ENCODE measurements around the gene ZNF888.

The ZNF888 gene

DNA sequence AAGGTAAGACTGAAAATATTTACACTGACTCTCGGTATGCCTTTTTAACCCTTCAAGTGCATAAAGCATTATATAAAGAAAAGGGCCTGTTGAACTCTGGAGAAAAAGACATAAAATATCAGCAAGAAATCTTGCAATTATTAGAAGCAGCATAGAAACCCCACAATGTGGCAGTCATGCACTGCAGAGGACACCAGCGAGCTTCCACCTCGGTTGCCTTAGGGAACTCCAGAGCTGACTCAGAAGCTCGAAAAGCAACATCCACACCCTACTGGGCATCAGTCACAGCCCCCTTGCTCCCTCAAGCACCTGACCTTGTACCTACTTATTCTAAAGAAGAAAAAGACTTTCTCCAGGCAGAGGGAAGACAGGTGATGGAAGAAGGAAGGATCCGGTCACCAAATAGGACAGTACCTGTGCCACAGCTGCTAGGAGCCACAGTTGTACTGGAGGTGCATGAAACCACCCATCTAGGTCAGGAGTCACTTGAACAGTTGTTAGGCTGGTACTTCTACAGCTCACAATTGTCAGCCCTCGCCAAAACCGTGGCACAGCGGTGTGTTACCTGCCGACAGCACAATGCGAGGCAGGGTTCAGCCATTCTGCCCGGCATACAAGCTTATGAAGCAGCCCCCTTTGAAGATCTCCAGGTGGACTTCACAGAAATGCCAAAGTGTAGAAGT, 36.5 kb upstream of the ZNF888 start:
- TF ChIP-seq, protein P1, sequence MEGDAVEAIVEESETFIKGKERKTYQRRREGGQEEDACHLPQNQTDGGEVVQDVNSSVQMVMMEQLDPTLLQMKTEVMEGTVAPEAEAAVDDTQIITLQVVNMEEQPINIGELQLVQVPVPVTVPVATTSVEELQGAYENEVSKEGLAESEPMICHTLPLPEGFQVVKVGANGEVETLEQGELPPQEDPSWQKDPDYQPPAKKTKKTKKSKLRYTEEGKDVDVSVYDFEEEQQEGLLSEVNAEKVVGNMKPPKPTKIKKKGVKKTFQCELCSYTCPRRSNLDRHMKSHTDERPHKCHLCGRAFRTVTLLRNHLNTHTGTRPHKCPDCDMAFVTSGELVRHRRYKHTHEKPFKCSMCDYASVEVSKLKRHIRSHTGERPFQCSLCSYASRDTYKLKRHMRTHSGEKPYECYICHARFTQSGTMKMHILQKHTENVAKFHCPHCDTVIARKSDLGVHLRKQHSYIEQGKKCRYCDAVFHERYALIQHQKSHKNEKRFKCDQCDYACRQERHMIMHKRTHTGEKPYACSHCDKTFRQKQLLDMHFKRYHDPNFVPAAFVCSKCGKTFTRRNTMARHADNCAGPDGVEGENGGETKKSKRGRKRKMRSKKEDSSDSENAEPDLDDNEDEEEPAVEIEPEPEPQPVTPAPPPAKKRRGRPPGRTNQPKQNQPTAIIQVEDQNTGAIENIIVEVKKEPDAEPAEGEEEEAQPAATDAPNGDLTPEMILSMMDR (IDR thresholded peaks at IDR 0.05; ENCODE audit: low read depth, low read length): no peak
- Histone ChIP-seq H3K9me3 (ENCODE audit: severe bottlenecking) (no peaks in the 10 kb centered on the region), H3K27ac (no peak overlapping the region), H3K36me3 (peaks cover 38% of the 10 kb centered on the region), H3K4me3 (ENCODE audit: low read depth, low read length) (no peak overlapping the region), H3K27me3 (ENCODE audit: insufficient read depth, low read depth, severe bottlenecking) (no peaks in the 10 kb centered on the region)
- no peak for DNase-seq

DNA sequence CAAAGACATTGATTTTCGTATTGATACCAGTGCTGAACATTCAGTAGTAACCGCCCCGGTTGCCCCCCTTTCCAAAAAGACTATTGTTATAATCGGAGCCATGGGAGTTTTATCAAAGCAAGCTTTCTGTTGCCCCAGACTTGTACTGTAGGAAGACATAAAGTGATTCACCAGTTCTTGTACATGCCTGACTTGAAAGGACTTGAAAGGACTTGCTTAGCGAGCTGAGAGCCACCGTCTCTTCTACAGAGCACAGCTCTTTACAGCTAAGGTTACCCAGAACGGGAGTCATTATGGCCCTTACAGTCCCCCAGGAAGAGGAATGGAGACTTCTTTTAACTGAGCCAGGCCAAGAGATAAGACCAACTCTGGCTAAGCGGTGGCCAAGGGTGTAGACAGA, 34.4 kb upstream of the ZNF888 start:
- DNase-seq: no peak
- H3K9me3 ChIP-seq (ENCODE audit: severe bottlenecking): no peaks in the 10 kb centered on the region
- no peak overlapping the region for H3K27ac ChIP-seq
- no peak overlapping the region for H3K4me3 ChIP-seq (ENCODE audit: low read depth, low read length)
- H3K27me3 ChIP-seq (ENCODE audit: insufficient read depth, low read depth, severe bottlenecking): no peaks in the 10 kb centered on the region
- H3K36me3 ChIP-seq: peaks cover 53% of the 10 kb centered on the region
- TF ChIP-seq, protein P1 (IDR thresholded peaks at IDR 0.05; ENCODE audit: low read depth, low read length): no peak

DNA sequence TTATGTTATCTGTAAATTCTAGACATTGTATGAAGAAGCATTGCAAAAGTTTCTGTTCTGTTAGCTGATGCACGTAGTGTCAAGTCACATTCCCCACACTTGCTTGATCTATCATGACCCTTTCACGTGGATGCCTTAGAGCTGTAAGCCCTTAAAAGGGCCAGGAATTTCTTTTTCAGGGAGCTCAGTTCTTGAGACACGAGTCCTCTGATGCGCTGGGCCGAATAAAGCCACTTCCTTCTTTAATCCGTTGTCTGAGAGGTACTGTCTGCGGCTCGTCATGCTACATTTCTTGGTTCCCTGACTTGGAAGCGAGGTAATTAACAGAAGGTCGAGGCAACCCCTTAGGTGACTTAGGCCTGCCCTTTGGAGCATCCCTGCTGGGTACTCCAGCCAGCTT, 33.7 kb upstream of the ZNF888 start:
- DNase-seq: no peak
- Histone ChIP-seq H3K4me3 (ENCODE audit: low read depth, low read length) (no peak overlapping the region), H3K27me3 (ENCODE audit: insufficient read depth, low read depth, severe bottlenecking) (no peaks in the 10 kb centered on the region), H3K27ac (no peak overlapping the region), H3K36me3 (peaks cover 60% of the 10 kb centered on the region), H3K9me3 (ENCODE audit: severe bottlenecking) (peaks cover 4% of the 10 kb centered on the region)
- TF ChIP-seq, protein P1 (IDR thresholded peaks at IDR 0.05; ENCODE audit: low read depth, low read length): no peak

DNA sequence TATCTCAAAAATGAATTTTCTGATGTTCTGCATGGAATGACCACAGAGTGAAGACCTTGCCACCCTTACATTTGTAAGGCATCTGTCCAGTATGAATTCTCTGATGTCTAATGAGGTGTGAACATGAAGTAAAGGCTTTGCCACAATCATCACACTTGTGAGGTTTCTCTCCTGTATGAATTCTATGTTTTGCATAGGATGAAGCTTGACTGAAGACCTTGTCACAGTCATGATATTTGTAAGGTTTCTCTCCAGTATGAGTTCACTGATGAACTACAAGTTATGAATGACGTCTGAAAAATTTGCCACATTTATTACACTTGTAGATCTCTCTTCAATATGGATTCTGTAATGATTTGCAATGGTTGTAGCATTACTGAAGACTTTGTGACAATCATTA, 26.2 kb upstream of the ZNF888 start:
- DNase-seq: no peak
- TF ChIP-seq, protein P1 (IDR thresholded peaks at IDR 0.05; ENCODE audit: low read depth, low read length): no peak
- Histone ChIP-seq H3K4me3 (ENCODE audit: low read depth, low read length) (no peak overlapping the region), H3K36me3 (peaks cover 60% of the 10 kb centered on the region), H3K9me3 (ENCODE audit: severe bottlenecking) (peaks cover 52% of the 10 kb centered on the region), H3K27me3 (ENCODE audit: insufficient read depth, low read depth, severe bottlenecking) (no peaks in the 10 kb centered on the region), H3K27ac (no peak overlapping the region)

DNA sequence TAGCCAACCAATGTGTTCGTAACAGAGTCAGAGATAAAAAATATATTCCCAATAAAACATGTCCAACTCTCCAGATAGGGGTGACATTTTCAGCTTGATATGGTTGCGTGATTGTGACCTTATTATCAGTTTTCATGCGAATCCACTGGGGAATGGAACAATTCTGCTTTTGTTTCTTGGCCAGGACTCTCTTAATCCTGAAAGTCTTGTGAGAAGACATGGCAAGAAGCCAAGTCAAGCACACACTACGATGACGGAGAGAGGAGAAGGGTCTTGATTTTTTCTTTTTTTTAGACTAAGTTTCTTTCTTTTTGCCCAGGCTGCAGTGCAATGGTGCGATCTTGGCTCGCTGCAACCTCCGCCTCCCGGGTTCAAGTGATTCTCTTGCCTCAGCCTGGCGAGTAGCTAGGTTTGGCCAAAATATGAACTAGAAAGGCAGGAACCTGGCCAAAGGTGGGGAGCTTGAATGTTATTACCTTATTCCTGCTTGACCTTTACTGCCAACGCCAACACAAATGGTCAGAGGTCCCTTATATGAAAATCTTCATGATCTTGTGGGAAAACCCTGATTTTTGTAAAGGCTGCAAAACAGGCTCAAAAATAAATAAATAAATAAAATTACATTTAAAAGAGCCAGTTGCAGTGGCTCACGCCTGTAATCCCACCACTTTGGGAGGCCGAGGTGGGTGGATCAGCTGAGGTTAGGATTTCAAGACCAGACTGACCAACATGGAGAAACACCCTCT, 25.0 kb upstream of the ZNF888 start:
- TF ChIP-seq, protein P1 (IDR thresholded peaks at IDR 0.05; ENCODE audit: low read depth, low read length): no peak
- Histone ChIP-seq H3K9me3 (ENCODE audit: severe bottlenecking) (peaks cover 52% of the 10 kb centered on the region), H3K4me3 (ENCODE audit: low read depth, low read length) (no peak overlapping the region)

More for the DNA sequence above, 25.0 kb upstream of the ZNF888 start:
- H3K36me3 ChIP-seq: peaks cover 53% of the 10 kb centered on the region
- H3K27ac ChIP-seq: no peak overlapping the region
- H3K27me3 ChIP-seq (ENCODE audit: insufficient read depth, low read depth, severe bottlenecking): no peaks in the 10 kb centered on the region
- no peak for DNase-seq

Measured in WERI-Rb-1 (cell line).